ENCODE measurements around the gene RAB8B. TPM values are rescaled to one million over a fixed set of nuclear protein-coding genes. Genes with fewer than 3 reads are reported as not detected.

The RAB8B gene
- total and polyA plus RNA-seq, 2 of the 13 experiments (the other 11 are each of a cell fraction or from before 2014, with no cell fraction given) = 6.8 to 14.2 TPM

- H3K79me2 ChIP-seq (ENCODE audit: insufficient read depth, low read length) = no peaks in the 10 kb centered on the region
- BruUV-seq (replicated peaks) = TSS peak; percentile 83
- H3K4me1 ChIP-seq (ENCODE audit: insufficient read depth, low read length) = peaks cover 17% of the 10 kb centered on the region
- no peaks in the 10 kb centered on the region for H3K9me3 ChIP-seq (ENCODE audit: low read length)
- DNase-seq (ENCODE audit: low spot score) = no peak
- H3K27ac ChIP-seq (ENCODE audit: extremely low read length, insufficient read depth, low read length) = no peak overlapping the region
- no peaks in the 10 kb centered on the region; a peak in 1 of 5 replicates for H3K27me3 ChIP-seq (ENCODE audit: control insufficient read depth in 1 of 2, insufficient read depth in 2 of 2, low read length in 2 of 2)
- intact Hi-C loops (cut with micrococcal nuclease; ENCODE audit: unreplicated experiment) = loop anchor here (5.0 kb wide), 2 partner anchors 89 to 119 kb away; partner anchors contain the start of genes RAB8B and RPS27L
- peak overlapping the region; percentile 90 for H3K4me2 ChIP-seq (ENCODE audit: low read depth, low read length)
- H3K36me3 ChIP-seq (replicated peaks in 1 of 2; ENCODE audit: control insufficient read depth in 1 of 2, insufficient read depth in 2 of 2, low read length in 2 of 2) = no peaks in the 10 kb centered on the region
- peak overlapping the region; percentile 50 to 69 (median 60) for H3K4me3 ChIP-seq (replicated peaks in 1 of 3; ENCODE audit: insufficient read depth in 1 of 3, low read depth in 2 of 3, low read length in 3 of 3)
- in situ Hi-C loops (cut with HindIII; ENCODE audit: extremely low pct_ligation_motif_present, low pct_unique_long_range_greater_than_20kb) = loop anchor here (25.0 kb wide), 1 partner anchor 286 kb away; no protein-coding TSS in a partner anchor
- H4K20me1 ChIP-seq (ENCODE audit: insufficient read depth, low read length) = no peaks in the 10 kb centered on the region
- ATAC-seq = peak; percentile 18; the same call in 2 of the 3 replicates
- peak overlapping the region; percentile 80 for H2AFZ ChIP-seq (ENCODE audit: low read length)
- WGBS (ENCODE audit: low lambda C conversion rate) = 8% methylated on average over 11 of the region's 11 CpGs
- POLR2A ChIA-PET = interaction anchor here (0.6 to 2.0 kb wide), 5 partner anchors 42 to 140 kb away, joined by 3 to 7 read pairs (median 4); partner anchors contain the start of gene RPS27L
- FAIRE-seq = no peak
- peak overlapping the region; percentile 69 for H3K9ac ChIP-seq (ENCODE audit: insufficient read depth, low read depth, low read length)
- TF ChIP-seq ZBTB33 (CRISPR knock-in tag; IDR thresholded peaks at IDR 0.05) = no peak
- 0 out of 2 replicates have a peak, but pooled peaks have one; percentile 34 for TF ChIP-seq GATAD2A (CRISPR knock-in tag; IDR thresholded peaks at IDR 0.05)
- 0 out of 2 replicates have a peak, but pooled peaks have one; percentile 9 for TF ChIP-seq SAP130 (CRISPR knock-in tag; IDR thresholded peaks at IDR 0.05; ENCODE audit: low read depth)
- peak; percentile 82; the same call in 1 of the 2 replicates for TF ChIP-seq CBX2 (IDR thresholded peaks at IDR 0.05; ENCODE audit: low read depth, low read length)
- no peak for TF ChIP-seq CBX2 (CRISPR knock-in tag; IDR thresholded peaks at IDR 0.05; ENCODE audit: low read depth)
- TF ChIP-seq HNRNPUL1 (IDR thresholded peaks at IDR 0.05; ENCODE audit: low read depth, low read length) = no peak
- TF ChIP-seq SNAI1 (CRISPR knock-in tag; IDR thresholded peaks at IDR 0.05; ENCODE audit: borderline replicate concordance) = 0 out of 2 replicates have a peak, but pooled peaks have one; percentile 40
- no peak for TF ChIP-seq ZNF180 (CRISPR knock-in tag; IDR thresholded peaks at IDR 0.05; ENCODE audit: borderline replicate concordance, low read depth)
- no peak for TF ChIP-seq ZNF567 (CRISPR knock-in tag; IDR thresholded peaks at IDR 0.05; ENCODE audit: borderline replicate concordance)
- TF ChIP-seq CERS6 (CRISPR knock-in tag; IDR thresholded peaks at IDR 0.05) = no peak
- CTCF ChIA-PET (ENCODE audit: low intra/inter-chr PET ratio, low total read pairs) = no interaction called here
Observed at GRCh38 chr15:63276342-63277037, 87.1 kb downstream of the RAB8B start.

Measured in HepG2 (cell line).